ENCODE results near the gene ENTPD8. TPM values are rescaled to one million over a fixed set of nuclear protein-coding genes. Genes with fewer than 3 reads are reported as not detected.

Gene ENTPD8
- total and polyA plus RNA-seq, 10 of the 15 experiments (the other 5 are each of a cell fraction or from before 2014, with no cell fraction given) = not detected

DNA sequence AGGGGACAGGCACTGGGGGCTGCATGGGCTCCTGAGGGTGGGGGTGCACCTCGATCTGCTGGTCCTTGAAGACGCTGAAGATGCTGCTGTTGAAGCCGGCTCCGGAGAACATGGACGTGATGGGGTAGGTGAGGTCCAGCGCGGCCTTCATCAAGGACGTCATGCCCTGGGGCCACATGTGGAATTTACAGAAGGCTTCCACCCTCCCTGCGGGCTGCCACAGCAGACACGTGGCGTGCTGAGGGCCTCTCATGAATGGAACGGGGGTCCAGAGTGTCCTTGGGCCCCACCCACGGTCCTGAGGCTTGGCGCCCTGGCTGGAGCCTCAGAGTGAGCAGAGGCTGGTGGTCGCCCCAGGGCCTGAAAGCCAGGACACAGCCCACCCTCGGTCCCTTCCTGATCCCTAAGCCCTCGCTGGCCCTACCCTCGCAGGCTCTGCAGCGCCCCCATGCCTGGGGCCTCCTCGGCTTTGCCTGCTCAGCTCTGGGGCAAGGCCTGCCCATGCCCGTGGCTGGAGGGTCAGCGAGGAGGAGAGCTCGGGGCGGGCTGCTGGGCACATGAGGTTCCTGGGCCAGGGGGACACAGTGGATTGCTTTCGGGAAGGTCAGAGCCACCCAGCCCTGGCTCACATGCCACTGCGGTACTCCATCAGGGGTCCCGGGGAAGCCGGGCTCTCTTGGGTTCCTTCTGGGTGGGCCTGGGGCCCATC is 23.3 kb upstream of the ENTPD8 start (continued):
- TF ChIP-seq ATF7 (IDR thresholded peaks at IDR 0.05; ENCODE audit: low read depth) (no peak), FOXM1 (IDR thresholded peaks at IDR 0.05; ENCODE audit: low read depth, low read length) (no peak), SMAD5 (IDR thresholded peaks at IDR 0.05; ENCODE audit: low read depth) (no peak), NFYA (IDR thresholded peaks at IDR 0.05; ENCODE audit: borderline replicate concordance, low read depth, low read length) (no peak), SIN3A (IDR thresholded peaks at IDR 0.05; ENCODE audit: low read depth, low read length) (no peak)

- intact Hi-C loops (cut with micrococcal nuclease; ENCODE audit: unreplicated experiment) = loop anchor here (10.0 kb wide), 1 partner anchor 61 kb away; no protein-coding TSS in a partner anchor
- RAD21 ChIA-PET (ENCODE audit: unreplicated experiment) = no interaction called here
- Histone ChIP-seq H3K4me1 (ENCODE audit: control insufficient read depth, insufficient read depth, low read length) (peaks cover 21% of the 10 kb centered on the region), H3K27me3 (replicated peaks in 1 of 2; ENCODE audit: control insufficient read depth in 2 of 2, insufficient read depth in 2 of 2, low read length in 1 of 2) (no peaks in the 10 kb centered on the region), H3K79me2 (ENCODE audit: control insufficient read depth, insufficient read depth, low read length) (no peaks in the 10 kb centered on the region), H3K27ac (ENCODE audit: control insufficient read depth, insufficient read depth) (no peak overlapping the region), H2AFZ (ENCODE audit: control insufficient read depth, low read depth, low read length) (no peak overlapping the region), H3K9ac (ENCODE audit: control insufficient read depth, insufficient read depth, low read length) (no peak overlapping the region), H3K36me3 (ENCODE audit: control insufficient read depth in 2 of 2, insufficient read depth in 2 of 2, low read length in 1 of 2) (no peaks in the 10 kb centered on the region), H4K20me1 (ENCODE audit: control insufficient read depth, insufficient read depth) (no peaks in the 10 kb centered on the region), H3K4me2 (ENCODE audit: control insufficient read depth, insufficient read depth) (no peak overlapping the region), H3K9me3 (replicated peaks; ENCODE audit: control insufficient read depth, insufficient read depth, low read length) (no peaks in the 10 kb centered on the region), H3K4me3 (no peak overlapping the region)
- FAIRE-seq (no peak), ATAC-seq (no peak), DNase-seq (ENCODE audit: low read depth, low spot score) (no peak)
- SMC1A ChIA-PET (ENCODE audit: uncharacterized antibody, unreplicated experiment) = no interaction called here
- no peak for TF ChIP-seq ZNF24 (IDR thresholded peaks at IDR 0.05)
- TF ChIP-seq CUX1 (IDR thresholded peaks at IDR 0.05; ENCODE audit: insufficient replicate concordance, low read depth, low read length) = no peak
- TF ChIP-seq EZH2 (IDR thresholded peaks at IDR 0.05; ENCODE audit: borderline replicate concordance, control insufficient read depth, low read depth, low read length) = no peak
- no peak for TF ChIP-seq IKZF2 (IDR thresholded peaks at IDR 0.05)
- TF ChIP-seq RCOR1 (conservative IDR thresholded peaks at IDR 0.05; ENCODE audit: low read depth, low read length) = no peak
- TF ChIP-seq MYB (IDR thresholded peaks at IDR 0.05; ENCODE audit: borderline replicate concordance, low read depth, low read length) = no peak
- no peak for TF ChIP-seq ZNF274 (IDR thresholded peaks at IDR 0.05; ENCODE audit: insufficient read depth, insufficient read length)
- TF ChIP-seq ATF7 (IDR thresholded peaks at IDR 0.05; ENCODE audit: low read depth) = no peak
- TF ChIP-seq POU2F2 (IDR thresholded peaks at IDR 0.05; ENCODE audit: borderline replicate concordance, low read depth, low read length) = no peak
- in situ Hi-C loops (cut with MboI) = no loop called here
- POLR2A ChIA-PET = no interaction called here
- CTCF ChIA-PET = no interaction called here
- WGBS (ENCODE audit: insufficient coverage, insufficient replicate concordance, low lambda C conversion rate, missing lambda C conversion rate) = 83% methylated on average over 18 of the region's 18 CpGs
- no TSS peak for BruUV-seq (replicated peaks)
These were observed 22.8 kb upstream of the ENTPD8 start for GRCh38 chr9:137463931-137464290.
